Dedifferentiated amniotic fluid mesenchymal stem cell (primary cell): ENCODE data around the gene PPP3CB.

Source experiments
- DNase-seq: peaks from one replicate; pipeline ENCODE4 v3.0.0-alpha.2; 2016; ENCODE audit errors: extremely low spot score

The PPP3CB gene

GRCh38 chr10:73495884-73496674, at the start of gene PPP3CB:
Gene PPP3CB, minus strand, starts transcription at chr10:73496024. Its CDS starts 135 bp downstream, at chr10:73495889.
- DNase-seq: peak; percentile 97

DNA sequence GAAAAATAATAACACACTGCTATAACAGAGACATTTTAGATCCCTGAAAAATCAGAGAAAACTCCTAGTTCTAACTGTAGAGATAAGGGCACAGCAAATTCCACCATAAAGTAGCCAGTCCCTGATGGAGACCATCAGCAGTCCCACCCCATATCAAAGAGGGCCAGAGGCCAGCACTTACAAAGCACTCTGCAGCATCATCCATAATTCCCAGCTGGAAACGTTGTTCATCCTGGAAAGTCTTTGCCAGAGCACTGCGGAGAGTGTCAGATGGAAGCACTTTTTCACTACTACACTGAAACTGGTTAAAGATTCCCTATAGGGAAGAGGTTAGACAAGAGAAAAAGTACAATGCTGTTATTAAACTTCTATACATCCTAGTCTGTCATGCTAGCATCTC, 49.5 kb upstream of the PPP3CB start:
- DNase-seq: no peak

DNA sequence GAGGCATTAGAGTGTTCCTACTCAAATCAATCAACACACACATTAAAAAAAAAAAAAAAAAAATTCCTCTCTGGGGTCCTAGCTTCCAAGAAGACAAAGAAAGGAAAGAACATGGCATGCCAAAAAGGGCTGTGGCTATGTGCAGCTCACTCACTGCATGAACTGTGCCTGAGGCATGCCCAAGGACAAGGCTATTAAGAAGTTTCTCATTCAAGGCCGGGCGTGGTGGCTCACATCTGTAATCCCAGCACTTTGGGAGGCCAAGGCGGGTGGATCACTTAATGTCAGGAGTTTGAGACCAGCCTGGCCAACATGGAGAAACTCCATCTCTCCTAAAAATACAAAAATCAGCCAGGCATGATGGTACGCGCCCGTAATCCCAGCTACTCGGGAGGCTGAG, 41.9 kb upstream of the PPP3CB start:
- DNase-seq: no peak

- no peak for DNase-seq
These were observed 41.5 kb upstream of the PPP3CB start for GRCh38 chr10:73537288-73537687.

- no peak for DNase-seq
These were observed 39.0 kb upstream of the PPP3CB start for GRCh38 chr10:73534857-73535256.

DNA sequence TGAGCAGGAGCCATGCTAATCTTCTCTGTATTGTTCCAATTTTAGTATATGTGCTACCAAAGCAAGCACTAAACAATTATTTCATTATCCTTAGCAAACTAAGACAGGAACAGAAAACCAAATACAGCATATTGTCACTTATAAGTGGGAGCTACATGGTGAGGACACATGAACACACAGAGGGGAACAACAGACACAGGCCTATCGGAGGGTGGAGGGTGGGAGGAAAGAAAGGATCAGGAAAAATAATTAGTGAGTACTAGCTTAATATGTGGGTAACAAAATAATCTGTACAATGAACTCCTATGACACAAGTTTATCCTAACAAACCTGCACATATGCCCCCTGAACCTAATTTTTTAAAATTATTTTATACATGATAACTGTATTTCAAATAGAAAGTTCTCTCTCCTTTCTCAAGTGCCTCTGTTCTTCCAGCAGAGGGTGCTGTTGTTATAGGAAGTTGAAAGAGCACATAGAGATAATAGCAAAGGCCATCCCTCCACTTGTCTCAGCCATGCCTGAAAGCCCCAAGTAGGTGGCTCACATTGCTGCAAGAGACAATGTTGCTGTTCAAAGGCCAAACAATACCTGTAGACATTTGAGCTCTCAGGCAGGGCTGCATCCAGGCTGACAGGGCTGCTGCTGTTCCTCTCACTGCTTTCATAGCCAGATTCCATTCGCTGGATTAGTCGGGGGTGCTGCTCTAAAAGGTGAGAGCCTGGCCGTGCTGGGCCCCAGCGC, 33.4 kb upstream of the PPP3CB start:
- DNase-seq: peak; percentile 74

DNA sequence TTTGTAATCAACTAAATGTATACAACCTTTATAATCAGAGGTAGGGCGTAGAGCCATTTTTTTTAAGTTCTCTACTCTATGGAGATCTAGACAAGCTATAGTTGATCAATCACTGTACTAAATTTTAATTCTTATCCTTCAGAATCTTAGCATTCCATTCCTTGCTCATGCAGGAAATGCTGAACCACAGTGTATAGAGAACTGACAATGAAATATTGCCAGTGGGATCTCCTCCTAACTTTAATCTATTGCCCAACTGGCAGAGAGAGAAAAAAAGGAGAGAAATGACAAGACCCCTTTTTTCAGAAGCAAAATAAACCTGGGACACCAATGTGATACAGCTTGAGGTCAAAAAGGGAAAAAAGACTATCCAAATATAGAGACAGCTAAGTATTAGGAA, 26.4 kb upstream of the PPP3CB start:
- no peak for DNase-seq

GRCh38 chr10:73519336-73519735, 23.5 kb upstream of the PPP3CB start:
- no peak for DNase-seq

- no peak for DNase-seq
These were observed 21.5 kb upstream of the PPP3CB start for GRCh38 chr10:73517166-73517888.

GRCh38 chr10:73512207-73512743, 16.5 kb upstream of the PPP3CB start:
- DNase-seq: no peak

DNA sequence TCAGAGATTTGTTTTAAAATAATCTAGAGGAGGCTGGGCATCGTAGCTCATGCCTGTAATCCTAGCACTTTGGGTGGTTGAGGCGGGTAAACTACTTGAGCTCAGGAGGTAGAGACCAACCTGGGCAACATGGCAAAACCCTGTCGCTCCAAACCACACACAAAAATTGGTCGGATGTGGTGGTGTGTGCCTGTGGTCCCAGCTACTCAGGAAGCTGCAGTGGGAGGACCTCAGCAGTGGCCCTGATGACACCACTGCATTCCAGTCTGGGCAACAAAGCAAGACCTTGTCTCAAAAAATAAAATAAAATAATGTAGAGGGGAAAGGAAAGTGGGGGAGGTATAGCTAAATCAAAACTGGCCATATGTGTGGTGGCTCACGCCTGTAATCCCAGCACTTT, 13.9 kb upstream of the PPP3CB start:
- no peak for DNase-seq

GRCh38 chr10:73506491-73506890, 10.7 kb upstream of the PPP3CB start:
- DNase-seq: no peak

- DNase-seq: no peak
These were observed 10.2 kb upstream of the PPP3CB start for GRCh38 chr10:73506074-73506473.

DNA sequence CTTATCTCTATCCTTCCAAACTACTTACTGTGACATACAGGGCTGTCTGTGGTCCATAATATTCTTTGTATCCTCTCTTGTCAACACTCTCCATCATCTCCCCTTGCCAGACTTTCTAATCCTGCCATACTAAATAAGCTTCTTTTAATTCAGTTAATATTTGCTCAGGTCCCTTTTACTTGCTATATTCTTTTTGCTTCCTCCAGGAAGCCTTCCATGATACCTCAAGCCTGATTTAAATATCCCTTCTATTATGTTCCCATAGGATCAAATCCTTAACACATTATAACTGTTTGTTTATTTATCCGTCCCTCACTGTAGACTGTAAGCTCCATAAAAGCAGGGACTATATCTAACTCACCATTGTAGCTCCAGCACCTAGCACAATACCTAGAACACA, 7.2 kb upstream of the PPP3CB start:
- DNase-seq: no peak

GRCh38 chr10:73501651-73502050, 5.8 kb upstream of the PPP3CB start:
- DNase-seq: no peak

- DNase-seq: no peak
These were observed 1.8 kb upstream of the PPP3CB start for GRCh38 chr10:73497623-73498022.

DNA sequence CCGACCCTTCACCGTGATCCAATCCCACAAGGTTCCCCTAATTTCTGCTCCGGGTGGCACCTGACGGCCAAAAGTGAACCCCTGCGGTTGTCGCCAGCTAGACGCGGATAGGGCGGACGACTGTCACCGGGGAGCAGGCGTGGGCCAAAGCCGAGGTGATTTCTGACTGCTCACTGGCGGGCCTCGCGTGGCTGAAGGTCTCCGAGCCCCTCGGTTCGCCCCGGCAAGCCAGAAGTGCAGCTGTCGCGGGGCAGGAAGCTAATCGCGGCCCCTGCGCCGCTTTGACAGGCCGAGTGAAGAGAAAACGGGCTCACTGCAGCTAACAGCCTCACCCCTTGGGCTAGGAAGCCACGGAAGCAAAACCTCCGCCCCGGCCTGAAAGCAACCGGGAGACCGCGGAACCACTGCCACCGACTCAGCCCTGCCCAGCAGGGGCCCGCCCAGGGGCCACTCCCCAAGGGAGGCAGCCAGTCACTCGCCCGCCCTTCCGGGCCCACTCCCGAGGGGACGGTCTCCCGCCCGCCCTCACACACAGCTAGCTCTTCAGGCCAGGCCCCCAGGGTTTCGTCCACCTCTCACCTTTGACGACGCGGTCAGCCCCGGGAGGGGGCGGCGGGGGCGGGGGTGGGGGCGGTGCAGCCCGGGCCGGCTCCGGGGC, 469 bp downstream of the PPP3CB start:
- DNase-seq: peak; percentile 59

DNA sequence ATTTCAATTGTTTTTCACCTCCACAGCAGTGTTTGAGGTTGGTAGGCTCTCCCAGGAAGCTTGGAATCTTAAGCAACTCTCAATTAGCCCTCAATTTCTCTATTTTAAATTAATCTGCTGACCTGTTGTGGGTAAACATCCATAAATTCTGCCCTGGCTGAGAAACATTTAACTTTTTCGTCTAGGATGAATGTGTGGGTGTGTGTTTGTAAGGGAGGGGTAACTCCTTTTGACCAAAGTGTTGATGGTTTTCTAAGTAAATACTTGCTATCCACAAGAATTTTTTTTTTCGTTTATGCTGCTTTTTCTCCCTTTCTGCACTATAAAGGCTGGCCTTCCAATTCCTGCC, 973 bp downstream of the PPP3CB start:
- no peak for DNase-seq

DNA sequence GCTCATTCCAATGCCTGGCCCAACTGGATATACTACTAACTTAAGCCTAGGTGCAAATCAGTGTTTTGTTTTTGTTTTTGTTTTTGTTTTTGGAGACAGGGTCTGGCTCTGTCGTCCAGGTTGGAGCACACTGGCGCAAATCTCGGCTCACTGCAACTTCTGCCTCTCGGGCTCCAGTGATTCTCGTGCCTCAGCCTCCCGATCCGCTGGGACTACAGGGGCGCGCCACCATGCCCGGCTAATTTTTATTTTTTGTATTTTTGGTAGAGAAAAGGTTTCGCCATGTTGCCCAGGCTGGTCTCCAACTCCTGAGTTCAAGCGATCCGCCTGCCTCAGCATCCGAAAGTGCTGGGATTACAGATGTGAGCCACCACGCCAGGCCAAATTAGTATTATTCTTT, 1.6 kb downstream of the PPP3CB start:
- no peak for DNase-seq

DNA sequence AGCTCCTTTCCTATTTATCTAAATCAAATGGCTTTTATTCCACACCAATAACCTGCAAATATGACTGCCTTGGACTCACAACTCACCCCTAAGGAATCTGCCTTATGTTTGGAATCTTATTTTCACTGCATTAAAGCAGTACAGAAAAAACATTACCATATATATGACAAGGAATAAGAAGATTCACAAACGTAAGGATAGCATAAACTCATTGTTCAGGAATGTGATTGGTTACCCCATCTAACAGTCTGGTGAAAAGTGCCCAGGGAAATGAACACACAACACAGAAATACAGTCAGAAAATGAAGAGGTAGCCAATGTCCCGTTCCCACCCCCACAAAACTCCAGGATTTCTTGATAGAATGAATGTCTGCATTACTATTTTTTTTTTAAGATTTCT, 2.0 kb downstream of the PPP3CB start:
- DNase-seq: peak; percentile 33

- no peak for DNase-seq
These were observed 9.2 kb downstream of the PPP3CB start for GRCh38 chr10:73486601-73487000.

DNA sequence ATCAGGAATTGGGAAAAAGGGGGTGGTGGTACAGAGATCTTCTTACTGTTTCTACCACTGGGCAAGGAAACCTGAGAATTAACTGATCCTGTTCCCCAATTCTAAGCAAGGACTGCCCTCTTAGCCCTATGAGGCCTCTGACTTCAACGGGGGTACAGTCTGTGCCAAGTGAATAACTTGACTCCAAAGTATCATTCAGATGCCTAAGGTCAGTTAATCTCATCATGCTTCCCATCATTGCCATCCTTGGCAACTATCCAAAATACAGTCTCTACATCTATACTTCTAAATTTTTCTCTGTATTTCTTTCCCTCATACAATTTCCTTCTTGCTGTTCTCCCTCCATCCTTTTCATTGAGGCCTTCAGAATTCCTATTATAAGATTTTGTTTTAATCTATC, 10.5 kb downstream of the PPP3CB start:
- DNase-seq: no peak
